GM19438 (cell line): ENCODE results near the gene PTPRN2.

Experiments used
- ATAC-seq: cut with Tn5 transposase; IDR thresholded peaks from one replicate; pipeline ENCODE4 v1.9.1; 2021; ENCODE audit warnings: low read depth; ENCODE audit not compliant: unreplicated experiment

The PTPRN2 gene

DNA sequence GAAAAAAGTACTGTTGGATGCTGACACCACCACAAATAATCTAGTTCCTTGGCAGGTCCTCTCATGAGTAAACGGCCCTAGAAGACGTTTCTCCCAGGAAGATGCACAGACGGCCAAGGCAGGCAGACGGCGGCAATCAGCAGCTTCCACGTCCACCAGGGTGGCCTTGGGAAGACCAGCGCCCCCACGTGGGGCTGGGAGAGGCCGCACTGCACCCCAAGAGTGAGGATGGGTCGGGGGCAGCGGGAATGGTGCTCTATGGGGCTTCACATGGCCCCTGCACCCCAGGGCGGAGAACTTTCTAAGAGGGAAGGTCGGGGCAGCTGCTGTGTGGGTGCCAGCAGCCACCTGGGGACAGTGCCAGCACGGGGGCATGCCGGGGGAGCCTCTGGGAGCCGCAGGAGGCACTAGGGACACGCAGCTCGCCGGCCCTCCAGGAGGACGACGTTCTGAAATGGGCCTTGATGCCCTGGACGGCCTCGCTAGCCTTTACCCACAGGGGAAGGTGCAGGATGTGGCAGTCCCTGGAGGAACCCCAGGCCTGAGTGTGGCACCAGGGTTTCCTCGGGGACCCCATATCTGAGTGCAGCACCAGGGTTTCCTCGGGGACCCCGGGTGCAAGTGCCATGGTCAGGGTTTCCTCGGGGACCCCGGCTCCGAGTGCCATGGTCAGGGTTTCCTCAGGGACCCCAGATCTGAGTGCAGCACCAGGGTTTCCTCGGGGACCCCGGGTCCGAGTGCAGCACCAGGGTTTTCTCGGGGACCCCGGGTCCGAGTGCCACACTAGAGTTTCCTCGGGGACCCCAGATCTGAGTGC, 710.9 kb downstream of the PTPRN2 start:
- no peak for ATAC-seq

DNA sequence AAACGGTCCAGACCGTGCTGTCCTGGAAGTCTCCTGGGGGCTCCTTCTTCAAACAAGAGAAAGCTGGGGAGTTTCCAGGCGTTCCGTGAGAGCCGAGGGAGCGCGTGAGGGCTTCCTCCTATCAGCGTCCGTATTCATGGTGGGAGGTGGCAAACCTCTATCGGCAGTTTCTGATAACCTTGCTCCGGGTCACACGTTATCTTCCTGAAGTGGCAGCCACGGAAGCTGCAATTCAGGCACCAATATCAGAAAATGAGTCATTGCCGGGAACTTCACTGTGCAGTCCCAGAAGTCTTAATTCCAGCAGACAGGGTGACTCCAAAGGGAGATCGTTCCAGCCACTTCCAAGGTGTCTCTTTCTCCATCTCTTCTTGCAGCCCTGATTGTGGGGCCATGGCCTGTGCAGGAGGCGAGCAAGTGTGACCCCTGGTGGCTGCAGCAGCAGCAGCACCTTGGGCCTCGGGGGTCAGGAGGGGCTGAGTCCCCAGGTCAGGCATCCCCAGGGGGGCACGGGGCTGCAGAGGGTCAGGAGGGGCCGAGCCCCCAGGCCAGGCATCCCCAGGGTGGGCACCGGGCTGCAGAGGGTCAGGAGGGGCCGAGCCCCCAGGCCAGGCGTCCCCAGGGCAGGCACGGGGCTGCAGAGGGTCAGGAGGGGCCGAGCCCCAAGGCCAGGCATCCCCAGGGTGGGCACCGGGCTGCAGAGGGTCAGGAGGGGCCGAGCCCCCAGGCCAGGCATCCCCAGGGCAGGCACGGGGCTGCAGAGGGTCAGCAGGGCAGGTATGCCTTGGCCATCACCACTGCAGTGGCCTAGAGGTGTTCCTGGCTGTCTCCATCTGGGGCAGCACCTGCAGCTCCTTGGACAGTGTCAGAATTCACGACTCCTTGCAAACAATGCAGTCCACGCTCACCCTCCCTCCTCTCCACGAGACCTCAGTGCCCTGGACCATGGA, 712.1 kb downstream of the PTPRN2 start:
- ATAC-seq: no peak

DNA sequence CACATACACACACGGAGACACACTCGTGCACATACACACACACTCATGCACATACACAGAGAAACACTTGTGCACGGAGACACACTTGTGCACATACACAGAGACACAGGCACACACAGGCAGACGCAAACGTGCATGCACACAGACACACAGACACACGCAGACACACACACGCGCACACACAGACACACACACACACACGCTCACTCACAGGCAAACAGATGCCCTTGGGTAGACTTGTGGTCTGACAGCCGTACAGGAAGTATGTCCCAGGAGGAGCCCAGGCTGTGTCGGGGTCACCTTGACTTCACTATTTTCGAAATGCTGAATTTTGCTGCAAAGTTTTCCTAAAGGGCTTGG, 712.8 kb downstream of the PTPRN2 start:
- no peak for ATAC-seq

DNA sequence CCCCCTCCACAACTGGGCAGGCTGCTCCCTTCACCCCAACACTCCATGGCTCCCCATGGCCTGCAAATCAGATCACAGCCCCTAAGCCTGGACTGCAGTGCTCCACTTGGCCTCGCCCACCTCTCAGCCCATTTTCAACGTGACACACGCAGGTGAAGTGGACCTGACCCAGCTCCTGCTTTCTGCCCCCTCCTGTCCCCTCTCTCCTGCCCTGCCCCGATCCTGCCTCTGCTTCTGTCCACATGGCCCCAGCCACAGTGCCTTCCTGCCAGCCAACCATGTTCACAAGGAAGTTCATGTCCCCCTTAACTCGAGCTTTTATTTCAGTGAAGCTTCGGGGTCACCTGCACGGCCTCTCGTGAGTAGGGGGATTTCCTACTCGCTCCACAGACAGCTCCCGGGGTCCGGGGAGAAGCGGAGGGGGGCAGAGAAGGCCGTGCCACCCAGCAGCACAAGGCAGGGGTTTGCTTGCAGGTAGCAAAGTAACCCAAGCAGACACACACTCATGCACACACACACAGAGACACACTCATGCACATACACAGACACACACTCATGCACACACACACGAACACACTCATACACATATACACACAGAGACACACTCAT, 713.3 kb downstream of the PTPRN2 start:
- no peak for ATAC-seq

DNA sequence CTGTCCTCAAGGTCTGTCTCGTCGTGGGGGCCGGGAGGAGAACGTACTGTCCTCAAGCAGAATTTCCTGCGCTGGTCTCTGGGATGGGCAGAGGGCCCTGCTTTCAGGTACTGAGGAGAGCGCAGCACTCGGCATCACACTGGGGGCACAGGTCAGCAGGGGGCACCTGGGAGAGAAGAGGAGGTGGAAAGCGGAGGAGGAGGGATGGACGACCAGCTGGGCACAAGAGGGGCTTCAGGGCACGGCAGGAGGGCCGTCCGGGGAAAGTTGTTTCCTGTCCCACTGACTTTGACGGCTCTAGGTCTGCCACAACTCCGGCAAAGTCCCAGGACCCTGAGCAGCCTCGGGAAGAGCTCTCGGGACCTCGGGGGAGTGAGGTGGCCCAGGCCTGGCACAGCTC, 714.0 kb downstream of the PTPRN2 start:
- no peak for ATAC-seq

DNA sequence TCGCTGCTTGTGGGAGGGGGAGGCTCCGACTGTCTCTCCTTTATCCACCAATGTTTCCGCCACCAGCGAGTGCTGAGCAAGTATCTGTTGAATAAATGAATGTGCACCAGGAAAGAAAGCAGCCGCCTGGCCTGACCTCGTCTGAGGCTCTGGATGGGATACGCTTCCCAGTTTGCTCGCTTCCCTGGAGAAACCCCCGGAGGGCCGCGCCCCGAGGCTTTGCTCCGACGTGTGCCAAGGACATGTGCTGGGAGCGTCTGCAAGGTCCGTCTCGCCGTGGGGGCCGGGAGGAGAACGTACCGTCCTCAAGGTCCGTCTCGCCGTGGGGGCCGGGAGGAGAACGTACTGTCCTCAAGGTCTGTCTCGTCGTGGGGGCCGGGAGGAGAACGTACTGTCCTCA, 714.4 kb downstream of the PTPRN2 start:
- no peak for ATAC-seq

DNA sequence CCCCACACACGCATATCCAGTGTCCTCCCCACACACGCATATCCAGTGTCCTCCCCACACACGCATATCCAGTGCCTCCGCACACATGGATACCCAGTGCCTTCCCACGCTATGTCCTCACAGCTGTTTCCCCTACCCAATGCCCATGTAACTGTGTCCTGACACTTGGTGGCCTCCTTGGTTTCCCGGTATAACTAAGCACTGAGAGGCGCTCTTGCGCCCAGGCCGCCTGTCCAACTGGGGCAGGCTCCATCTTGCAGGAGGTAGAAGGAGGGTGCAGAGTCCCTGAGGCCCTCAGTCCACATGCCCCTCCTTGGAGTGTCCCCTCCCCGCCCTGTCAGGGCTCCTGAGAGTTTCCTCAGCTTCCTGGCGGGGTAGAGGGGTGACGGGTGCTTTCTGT, 715.2 kb downstream of the PTPRN2 start:
- no peak for ATAC-seq

DNA sequence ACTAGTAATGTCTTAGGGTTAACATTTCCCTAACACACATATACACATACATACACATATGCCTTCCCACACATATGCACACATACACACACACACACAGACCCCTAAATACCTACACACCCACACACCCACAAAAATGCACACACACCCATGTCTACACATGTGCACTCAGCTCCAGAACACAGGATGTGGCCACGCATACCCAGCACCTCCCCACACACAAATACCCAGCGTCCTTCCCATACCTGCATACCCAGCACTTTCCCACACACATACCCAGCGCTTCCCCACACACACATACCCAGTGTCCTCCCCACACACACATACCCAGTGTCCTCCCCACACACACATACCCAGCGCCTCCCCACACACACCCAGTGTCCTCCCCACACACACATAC, 715.9 kb downstream of the PTPRN2 start:
- ATAC-seq: no peak

DNA sequence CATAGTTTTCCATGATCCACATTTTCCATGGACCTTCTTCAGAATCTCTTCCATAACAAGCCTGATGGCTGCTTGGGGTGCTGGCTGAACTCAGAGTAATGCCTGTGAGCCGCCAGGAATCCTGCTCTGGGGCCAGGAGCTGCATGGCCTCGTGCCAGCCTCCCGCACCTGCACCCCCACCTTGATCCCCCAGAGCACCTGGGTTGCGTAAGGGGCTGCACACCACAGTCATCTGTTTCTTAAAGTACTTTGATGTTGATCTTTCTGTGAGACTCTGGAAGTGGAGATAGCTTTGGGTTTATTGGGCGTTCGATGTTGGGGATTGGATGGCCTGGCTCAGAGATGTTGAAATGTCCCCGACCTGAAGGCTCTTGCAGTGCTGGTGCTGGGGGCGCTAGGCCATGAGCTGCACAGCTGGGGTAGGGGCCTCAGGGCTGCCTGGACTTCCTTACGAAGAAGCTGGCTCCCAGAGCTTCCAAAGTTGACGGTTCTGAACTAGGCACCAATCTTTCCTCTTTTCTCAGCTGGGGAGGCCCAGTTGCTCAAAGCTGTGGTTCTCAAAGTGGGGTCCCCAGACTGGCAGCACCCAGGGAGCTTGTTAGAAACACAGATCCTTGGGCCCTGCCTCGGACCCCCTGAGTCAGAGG, 716.9 kb downstream of the PTPRN2 start:
- ATAC-seq: no peak

DNA sequence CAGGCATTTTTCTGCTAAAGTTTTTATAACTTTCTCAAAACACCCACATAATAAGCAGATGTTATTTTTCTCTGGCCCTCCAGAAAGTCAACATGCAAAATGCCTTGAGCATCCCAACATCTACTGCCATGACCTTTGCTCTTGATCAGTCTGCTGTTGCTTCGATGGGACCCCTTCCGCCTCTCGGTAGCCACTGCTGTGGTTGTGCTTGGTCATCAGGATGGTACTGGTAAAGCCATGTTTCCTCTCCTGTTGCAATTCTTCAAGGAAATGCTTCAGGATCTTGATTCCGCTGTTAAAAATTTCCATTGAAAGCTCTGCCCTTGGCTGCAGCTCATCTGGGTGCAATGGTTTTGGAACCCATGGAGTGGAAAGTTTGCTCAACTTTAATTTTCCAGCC, 717.8 kb downstream of the PTPRN2 start:
- ATAC-seq: no peak

DNA sequence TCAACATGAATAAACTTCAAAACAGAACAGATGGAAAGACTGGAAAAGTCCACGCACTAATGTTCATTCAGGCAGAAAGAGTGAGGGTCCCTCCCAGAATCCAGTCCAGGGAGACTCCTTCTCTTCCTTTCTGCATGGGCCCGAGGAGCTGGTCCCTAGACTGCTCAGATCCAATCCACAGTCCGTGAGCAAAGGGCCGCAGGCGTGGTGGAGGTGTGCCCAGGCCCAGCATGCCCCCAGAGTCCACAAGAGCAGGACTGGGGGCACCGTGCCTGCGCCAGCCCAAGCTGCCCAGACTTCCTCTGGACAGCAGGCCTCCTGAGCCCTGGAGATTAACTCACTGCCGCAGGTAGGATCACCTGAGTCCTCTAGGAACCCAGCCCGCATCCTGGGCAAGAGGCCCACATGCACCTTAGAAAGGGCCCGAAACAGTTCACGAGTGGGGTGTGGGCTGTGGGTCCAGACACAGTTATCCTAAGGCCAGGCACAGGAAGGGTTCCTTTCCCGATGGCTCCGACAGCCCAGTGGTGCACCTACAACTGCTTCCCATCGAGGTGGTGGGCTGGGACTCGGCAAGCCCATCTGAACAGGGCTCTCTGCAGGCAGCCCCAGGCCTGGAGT, 719.8 kb downstream of the PTPRN2 start:
- no peak for ATAC-seq

DNA sequence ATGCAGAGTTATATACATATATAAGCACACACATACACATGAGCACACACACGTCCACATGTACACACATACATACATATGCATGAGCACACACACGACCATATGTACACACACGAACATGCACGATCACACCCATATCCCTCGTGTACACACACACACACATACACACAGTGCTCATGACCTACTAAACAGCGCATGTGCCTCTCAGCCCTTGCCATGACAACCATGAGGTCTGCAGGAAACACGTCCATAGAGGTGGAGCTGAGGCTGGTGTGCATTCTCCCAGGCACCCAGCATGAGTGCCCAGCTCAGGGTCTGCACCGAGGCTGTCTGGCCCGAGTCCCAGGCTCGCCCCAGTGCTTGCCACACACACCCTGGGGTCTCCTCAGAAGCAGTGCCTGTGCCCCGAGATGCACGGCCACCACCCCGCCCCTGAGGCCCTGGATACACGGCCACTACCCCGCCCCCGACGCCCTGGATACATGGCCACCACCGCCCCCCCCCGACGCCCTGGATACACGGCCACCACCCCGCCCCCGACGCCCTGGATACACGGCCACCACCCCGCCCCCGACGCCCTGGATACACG, 721.2 kb downstream of the PTPRN2 start:
- no peak for ATAC-seq

DNA sequence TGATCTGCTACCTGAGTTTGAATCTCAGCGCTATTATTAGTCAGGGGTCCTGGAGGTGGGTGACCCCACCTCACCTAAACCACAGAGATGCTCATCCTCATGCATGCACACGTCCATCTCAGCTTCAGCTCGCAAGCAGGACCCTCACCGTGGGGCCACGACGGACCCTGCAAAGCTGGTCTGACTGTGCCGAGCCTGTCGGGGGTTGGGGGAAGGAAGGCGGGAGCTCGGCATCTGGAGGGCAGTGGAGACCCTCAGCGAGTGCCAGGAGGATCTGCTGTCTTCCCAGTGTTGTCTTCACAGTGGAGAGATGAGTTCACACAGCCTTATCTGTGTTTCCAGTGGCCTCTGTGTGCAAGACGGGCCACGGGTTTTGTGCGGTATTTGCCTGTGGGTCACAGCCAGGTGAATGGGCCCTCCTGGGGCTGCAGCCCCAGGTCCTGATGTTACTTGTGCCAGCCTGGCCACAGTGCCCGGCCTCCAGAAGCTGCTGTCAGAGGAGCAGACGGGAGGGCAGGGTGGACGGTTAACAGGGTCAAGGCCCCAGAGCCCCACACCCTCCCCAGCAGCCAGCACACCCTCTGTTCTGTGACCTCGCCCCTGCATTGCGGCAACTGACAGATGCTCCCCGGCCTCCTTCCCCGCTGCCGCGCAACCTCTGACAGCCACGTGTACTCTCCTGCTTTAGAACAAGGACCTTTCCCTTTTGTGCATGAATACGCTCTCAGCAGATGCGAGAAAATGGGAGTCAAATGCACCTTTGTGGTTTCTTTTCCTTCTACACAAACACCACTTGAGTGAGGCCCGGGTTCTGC, 722.1 kb downstream of the PTPRN2 start:
- no peak for ATAC-seq

DNA sequence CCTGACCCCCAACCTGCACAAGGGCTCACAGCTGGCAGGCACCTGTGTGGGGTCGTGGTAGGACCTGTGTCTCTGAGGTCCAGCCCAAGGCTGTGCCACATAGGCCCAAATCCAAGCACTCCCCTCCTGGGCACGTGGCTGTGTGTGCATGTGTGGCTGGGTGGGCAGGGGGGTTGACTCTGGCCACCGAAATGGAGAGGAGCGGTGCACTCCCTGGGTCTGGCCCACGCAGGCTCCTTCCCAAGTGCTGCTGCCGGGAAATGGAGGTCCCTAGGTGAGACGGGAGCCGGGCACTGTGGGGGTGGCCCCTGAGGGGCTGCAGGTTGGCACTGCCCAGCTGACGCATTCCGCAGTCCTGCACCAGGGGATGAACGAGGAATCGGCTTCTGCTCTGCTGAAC, 722.7 kb downstream of the PTPRN2 start:
- ATAC-seq: no peak

DNA sequence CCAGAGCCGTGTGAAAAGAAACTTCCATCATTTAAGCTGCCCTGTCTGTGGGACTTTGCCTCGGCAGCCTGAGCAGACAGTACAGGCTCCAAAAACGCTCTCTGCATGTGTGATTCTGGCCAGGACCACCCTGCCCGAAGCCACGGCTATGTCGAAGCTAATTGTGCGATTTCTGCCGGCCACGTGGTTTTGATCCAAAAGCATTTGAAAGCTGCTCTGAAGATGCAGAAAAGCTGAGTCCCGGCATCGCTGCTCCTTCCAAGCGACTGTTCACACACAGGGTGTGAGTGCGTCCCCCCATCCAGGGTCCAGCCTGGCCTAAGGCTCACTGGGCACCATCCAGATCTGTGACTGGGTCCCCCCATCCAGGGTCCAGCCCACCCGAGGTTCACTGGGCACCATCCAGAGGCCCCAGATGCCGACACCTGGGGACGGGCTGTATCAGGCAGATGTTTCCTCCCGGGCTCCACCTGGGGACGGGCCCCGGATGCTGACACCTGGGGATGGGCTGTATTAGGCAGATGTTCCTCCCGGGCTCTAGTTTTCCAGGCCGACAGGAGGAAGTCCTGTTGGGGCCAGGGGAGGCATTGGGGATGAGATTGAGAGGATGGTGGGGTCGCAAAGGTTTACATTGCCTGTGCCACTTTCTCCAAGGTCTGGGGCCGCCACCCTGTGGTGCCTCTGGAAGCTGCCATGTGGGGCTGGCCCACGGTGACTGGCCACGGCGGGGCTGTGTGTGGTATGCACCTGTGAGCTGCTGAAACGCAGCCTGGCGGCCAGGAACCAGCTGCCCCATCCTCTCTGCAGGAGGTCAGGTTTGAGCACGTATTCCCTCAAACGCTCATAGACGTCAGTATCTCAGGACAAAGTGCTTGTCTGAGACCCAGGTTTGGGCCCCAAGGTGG, 723.5 kb downstream of the PTPRN2 start:
- ATAC-seq: no peak

DNA sequence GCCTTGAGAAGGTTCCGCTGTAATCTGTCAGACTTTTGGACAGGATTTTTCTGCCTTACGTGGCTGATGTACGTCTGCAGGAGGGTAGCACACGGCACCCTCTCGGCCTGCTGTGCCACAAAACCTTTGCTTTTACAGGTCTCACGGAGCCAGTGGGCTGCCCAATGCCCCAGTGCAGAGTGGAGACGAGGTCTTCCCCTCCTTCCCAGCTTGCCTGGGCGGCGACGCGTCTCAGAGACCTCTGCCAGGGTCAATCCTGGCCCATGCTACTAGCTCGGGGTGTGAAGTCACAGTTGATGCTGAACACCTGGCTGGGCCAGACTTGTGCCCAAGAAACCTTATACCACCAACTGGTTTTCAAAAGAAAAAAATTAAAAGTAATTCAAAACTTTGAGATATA, 724.4 kb downstream of the PTPRN2 start:
- ATAC-seq: no peak

DNA sequence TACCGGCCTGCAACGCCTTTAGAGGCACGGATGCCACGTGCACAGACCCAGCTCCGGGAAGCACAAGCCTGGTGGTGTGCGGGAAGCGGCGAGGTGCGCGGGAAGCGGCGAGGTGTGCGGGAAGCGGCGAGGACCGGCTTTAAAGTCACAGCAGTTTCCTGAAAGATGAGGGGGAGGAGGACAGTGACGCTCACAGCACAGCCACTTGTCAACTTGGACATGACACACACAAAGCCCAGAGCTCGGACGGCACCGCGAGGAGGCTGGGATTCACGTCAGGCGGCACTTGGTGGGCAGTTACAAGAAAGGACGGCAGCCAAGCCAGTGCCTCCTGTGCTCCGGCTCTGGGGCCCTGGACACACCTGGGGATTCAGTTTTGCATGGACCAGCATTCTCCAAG, 724.9 kb downstream of the PTPRN2 start:
- no peak for ATAC-seq

DNA sequence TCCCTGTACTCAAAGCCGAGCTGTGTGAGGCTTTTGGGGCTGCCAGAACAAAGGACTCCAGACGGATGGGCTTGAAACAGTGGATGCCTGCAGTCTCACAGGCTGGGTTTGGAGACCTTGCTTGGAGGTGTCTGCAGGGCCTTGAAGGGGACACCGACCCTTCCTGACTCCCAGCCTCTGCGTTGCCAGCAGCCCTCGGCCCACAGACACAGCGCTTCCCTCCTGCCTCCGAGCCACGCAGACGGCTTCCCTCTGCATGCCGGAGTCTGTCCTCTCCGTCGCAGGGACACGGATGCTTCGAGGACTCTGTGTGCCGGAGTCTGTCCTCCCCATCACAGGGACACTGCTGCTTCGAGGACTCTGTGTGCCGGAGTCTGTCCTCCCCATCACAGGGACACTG, 726.1 kb downstream of the PTPRN2 start:
- ATAC-seq: no peak
